Measurements from ENCODE around the gene HLF.

DNA sequence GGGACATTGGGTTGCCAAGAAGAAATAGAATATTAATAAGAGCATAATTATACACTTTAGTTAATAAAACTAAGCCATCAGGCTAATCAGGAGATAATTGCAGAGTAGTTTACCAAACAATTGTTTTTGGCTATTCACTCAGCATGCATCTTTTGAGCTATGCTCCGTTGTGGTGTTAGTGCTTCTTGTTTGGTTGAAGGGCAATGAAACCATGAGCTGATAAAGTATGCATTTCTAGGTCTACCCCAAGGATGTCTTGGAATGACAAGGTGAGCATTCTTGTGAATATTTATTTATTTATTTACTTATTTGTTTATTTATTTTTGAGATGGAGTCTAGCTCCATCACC is 6.4 kb downstream of the HLF start:
- no peak for TF ChIP-seq POLR2A (IDR thresholded peaks at IDR 0.05; ENCODE audit: low read depth, low read length)
- no peak for TF ChIP-seq TAF1 (IDR thresholded peaks at IDR 0.05; ENCODE audit: low read depth, low read length)
- TF ChIP-seq POLR2AphosphoS5 (IDR thresholded peaks at IDR 0.05; ENCODE audit: low read depth, low read length): no peak
- TF ChIP-seq SPI1 (IDR thresholded peaks at IDR 0.05; ENCODE audit: low read depth, low read length): no peak
- TF ChIP-seq PAX5 (IDR thresholded peaks at IDR 0.05; ENCODE audit: insufficient read depth, low read length, severe bottlenecking): no peak
